Neural progenitor cell (in vitro differentiated cells): Measurements from ENCODE around the gene ZDHHC14. TPM values are rescaled to one million over a fixed set of nuclear protein-coding genes. Genes with fewer than 3 reads are reported as not detected.

Source experiments
- DNase-seq: peaks from one replicate; pipeline ENCODE4 v3.0.0-alpha.2; 2016; ENCODE audit warnings: low spot score
- H2AFZ ChIP-seq: fragments of 200-600 bp; sonication (generic); replicated peaks from 2 replicates; pipeline ENCODE4 v1.6.1; 2016; ENCODE audit warnings: antibody characterized with exemption
- H3F3A ChIP-seq: fragments of 200-600 bp; sonication (generic); 2 replicates; pipeline ENCODE4 v1.6.1; 2016; ENCODE audit warnings: antibody characterized with exemption, low read depth
- H3K27ac ChIP-seq: fragments of 200-600 bp; sonication (generic); 2 replicates; pipeline ENCODE4 v1.5.1; 2016; ENCODE audit warnings: mild to moderate bottlenecking
- H3K27me3 ChIP-seq: fragments of 200-600 bp; sonication (generic); 2 replicates; pipeline ENCODE4 v1.6.1; 2016; ENCODE audit warnings: mild to moderate bottlenecking, moderate library complexity
- H3K36me3 ChIP-seq: fragments of 200-600 bp; sonication (generic); 2 replicates; pipeline ENCODE4 v1.5.1; 2016
- H3K4me1 ChIP-seq: fragments of 200-600 bp; sonication (generic); 2 replicates; pipeline ENCODE4 v1.6.1; 2016; ENCODE audit warnings: mixed run types
- H3K4me2 ChIP-seq: fragments of 200-600 bp; sonication (generic); 2 replicates; pipeline ENCODE4 v1.6.1; 2016
- H3K4me3 ChIP-seq: fragments of 200-600 bp; sonication (generic); 2 replicates; pipeline ENCODE4 v1.5.1; 2016
- H3K79me2 ChIP-seq: fragments of 200-600 bp; sonication (generic); 2 replicates; pipeline ENCODE4 v1.6.1; 2016; ENCODE audit warnings: low read depth
- H3K9ac ChIP-seq: fragments of 200-600 bp; sonication (generic); 2 replicates; pipeline ENCODE4 v1.6.1; 2016
- H3K9me3 ChIP-seq: fragments of 200-600 bp; sonication (generic); 2 replicates; pipeline ENCODE4 v1.5.1; 2016; ENCODE audit warnings: low read depth
- H4K20me1 ChIP-seq: fragments of 200-600 bp; sonication (generic); 2 replicates; pipeline ENCODE4 v1.6.1; 2016; ENCODE audit warnings: low read depth
- H3K27ac Mint-ChIP-seq: 3 replicates; pipeline ENCODE4 v1.8.0; 2021; ENCODE audit warnings: mixed read lengths
- H3K27me3 Mint-ChIP-seq: 2 replicates; pipeline ENCODE4 v1.8.0; 2022; ENCODE audit warnings: low read depth, mild to moderate bottlenecking, inconsistent platforms, moderate library complexity, mixed read lengths; ENCODE audit not compliant: insufficient read depth
- H3K36me3 Mint-ChIP-seq: 3 replicates; pipeline ENCODE4 v1.8.0; 2021; ENCODE audit warnings: mixed read lengths
- H3K4me1 Mint-ChIP-seq: 3 replicates; pipeline ENCODE4 v1.8.0; 2021; ENCODE audit warnings: mixed read lengths
- H3K4me3 Mint-ChIP-seq: 3 replicates; pipeline ENCODE4 v1.8.0; 2021; ENCODE audit warnings: mild to moderate bottlenecking, moderate library complexity, mixed read lengths
- H3K9me3 Mint-ChIP-seq: 3 replicates; pipeline ENCODE4 v1.8.0; 2020; ENCODE audit warnings: mixed read lengths
- EZH2 ChIP-seq: fragments of 200-600 bp; sonication (generic); IDR thresholded peaks from 2 replicates; pipeline ENCODE4 v1.6.1; 2017; ENCODE audit warnings: antibody characterized with exemption, mild to moderate bottlenecking, moderate library complexity
- EZH2phosphoT487 ChIP-seq: fragments of 200-600 bp; sonication (generic); IDR thresholded peaks from 2 replicates; pipeline ENCODE4 v1.6.1; 2017; ENCODE audit warnings: antibody characterized with exemption
- total RNA-seq: library from RNA; depleted of rRNA; stranded (reverse); fragments of >200 nt; gene quantifications from 2 replicates; pipeline ENCODE4 v1.2.3, GENCODE V29; 2015; ENCODE audit warnings: low replicate concordance
- TF ChIP-seq, protein P1 (sequence below): fragments of 200-600 bp; sonication (generic); IDR thresholded peaks from 2 replicates; pipeline ENCODE4 v1.5.1; 2017; ENCODE audit warnings: antibody characterized with exemption, mild to moderate bottlenecking

Gene ZDHHC14
- total RNA-seq, 1 donor from 2014 or later, result 14.5 TPM

DNA sequence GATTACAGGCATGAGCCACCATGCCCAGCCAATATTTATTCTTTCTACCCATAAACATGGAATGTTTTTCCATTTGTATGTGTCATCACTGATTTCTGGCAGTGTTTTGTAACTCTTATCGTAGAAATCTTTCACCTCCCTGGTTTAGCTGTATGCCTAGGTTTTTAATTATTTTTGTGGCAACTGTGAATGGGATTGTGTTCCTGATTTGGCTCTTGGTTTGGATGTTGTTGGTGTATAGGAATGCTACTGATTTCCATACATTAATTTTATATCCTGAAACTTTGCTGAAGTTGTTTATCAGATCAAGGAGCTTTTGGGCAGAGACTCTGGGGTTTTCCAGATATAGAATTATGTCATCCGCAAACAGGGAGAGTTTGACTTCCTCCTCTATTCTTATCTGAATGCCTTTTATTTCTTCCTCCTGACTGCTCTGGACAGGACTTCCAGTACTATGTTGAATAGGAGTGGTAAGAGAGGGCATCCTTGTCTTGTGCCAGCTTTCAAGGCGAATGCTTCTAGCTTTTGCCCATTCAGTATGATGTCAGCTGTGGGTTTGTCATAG, 198.6 kb downstream of the ZDHHC14 start:
- Histone ChIP-seq H3K27me3 (no peaks in the 10 kb centered on the region), H3K4me1 (no peaks in the 10 kb centered on the region), H2AFZ (no peak overlapping the region), H3K27ac (no peak overlapping the region), H3F3A (no peaks in the 10 kb centered on the region), H3K4me3 (no peak overlapping the region), H4K20me1 (no peaks in the 10 kb centered on the region), H3K4me2 (no peak overlapping the region), H3K79me2 (no peaks in the 10 kb centered on the region), H3K9me3 (no peaks in the 10 kb centered on the region), H3K36me3 (no peaks in the 10 kb centered on the region), H3K9ac (no peak overlapping the region)
- H3K27ac Mint-ChIP-seq, result no peak overlapping the region
- peaks cover 1% of the 10 kb centered on the region for H3K36me3 Mint-ChIP-seq
- peaks cover 9% of the 10 kb centered on the region for H3K9me3 Mint-ChIP-seq
- H3K4me1 Mint-ChIP-seq, result no peaks in the 10 kb centered on the region
- H3K27me3 Mint-ChIP-seq, result no peaks in the 10 kb centered on the region
- no peak for DNase-seq
- no peak for TF ChIP-seq EZH2phosphoT487
- TF ChIP-seq, protein P1, sequence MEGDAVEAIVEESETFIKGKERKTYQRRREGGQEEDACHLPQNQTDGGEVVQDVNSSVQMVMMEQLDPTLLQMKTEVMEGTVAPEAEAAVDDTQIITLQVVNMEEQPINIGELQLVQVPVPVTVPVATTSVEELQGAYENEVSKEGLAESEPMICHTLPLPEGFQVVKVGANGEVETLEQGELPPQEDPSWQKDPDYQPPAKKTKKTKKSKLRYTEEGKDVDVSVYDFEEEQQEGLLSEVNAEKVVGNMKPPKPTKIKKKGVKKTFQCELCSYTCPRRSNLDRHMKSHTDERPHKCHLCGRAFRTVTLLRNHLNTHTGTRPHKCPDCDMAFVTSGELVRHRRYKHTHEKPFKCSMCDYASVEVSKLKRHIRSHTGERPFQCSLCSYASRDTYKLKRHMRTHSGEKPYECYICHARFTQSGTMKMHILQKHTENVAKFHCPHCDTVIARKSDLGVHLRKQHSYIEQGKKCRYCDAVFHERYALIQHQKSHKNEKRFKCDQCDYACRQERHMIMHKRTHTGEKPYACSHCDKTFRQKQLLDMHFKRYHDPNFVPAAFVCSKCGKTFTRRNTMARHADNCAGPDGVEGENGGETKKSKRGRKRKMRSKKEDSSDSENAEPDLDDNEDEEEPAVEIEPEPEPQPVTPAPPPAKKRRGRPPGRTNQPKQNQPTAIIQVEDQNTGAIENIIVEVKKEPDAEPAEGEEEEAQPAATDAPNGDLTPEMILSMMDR, result no peak
- TF ChIP-seq EZH2, result no peak
- H3K4me3 Mint-ChIP-seq, result no peak overlapping the region

DNA sequence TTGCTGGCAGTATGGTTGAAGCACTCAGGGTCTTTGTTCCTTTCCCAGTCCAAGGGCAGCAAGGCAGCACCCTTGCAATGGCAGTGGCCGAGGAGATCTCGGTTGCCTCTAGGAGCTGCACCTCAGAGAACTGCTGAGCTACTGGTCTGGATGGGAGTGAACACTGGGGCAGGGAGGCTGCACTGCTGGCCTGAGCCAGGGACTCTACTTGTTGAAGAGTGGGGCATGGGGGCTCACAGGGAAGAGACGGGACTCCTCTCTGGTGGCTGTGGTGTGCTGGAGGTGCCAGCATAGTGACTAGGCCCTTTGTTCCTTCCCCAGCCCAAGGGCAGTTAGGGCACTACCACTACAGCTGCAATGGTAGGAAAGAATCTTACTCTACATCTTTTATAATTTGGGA, 203.0 kb downstream of the ZDHHC14 start:
- Mint-ChIP-seq H3K9me3 (peaks cover 5% of the 10 kb centered on the region), H3K4me3 (no peak overlapping the region), H3K36me3 (no peaks in the 10 kb centered on the region), H3K27ac (no peak overlapping the region), H3K27me3 (peaks cover 3% of the 10 kb centered on the region), H3K4me1 (peaks cover 8% of the 10 kb centered on the region)
- H3K9me3 ChIP-seq, result no peaks in the 10 kb centered on the region
- H3K36me3 ChIP-seq, result no peaks in the 10 kb centered on the region
- H3K4me1 ChIP-seq, result peaks cover 23% of the 10 kb centered on the region
- peaks cover 19% of the 10 kb centered on the region for H3F3A ChIP-seq
- H2AFZ ChIP-seq, result no peak overlapping the region
- DNase-seq, result no peak
- no peak overlapping the region for H3K27ac ChIP-seq
- no peaks in the 10 kb centered on the region for H3K27me3 ChIP-seq
- no peaks in the 10 kb centered on the region for H4K20me1 ChIP-seq
- no peak for TF ChIP-seq EZH2
- no peak for TF ChIP-seq EZH2phosphoT487
- TF ChIP-seq, protein P1, result no peak
- H3K4me2 ChIP-seq, result no peak overlapping the region
- no peak overlapping the region for H3K4me3 ChIP-seq
- H3K9ac ChIP-seq, result no peak overlapping the region
- H3K79me2 ChIP-seq, result no peaks in the 10 kb centered on the region

DNA sequence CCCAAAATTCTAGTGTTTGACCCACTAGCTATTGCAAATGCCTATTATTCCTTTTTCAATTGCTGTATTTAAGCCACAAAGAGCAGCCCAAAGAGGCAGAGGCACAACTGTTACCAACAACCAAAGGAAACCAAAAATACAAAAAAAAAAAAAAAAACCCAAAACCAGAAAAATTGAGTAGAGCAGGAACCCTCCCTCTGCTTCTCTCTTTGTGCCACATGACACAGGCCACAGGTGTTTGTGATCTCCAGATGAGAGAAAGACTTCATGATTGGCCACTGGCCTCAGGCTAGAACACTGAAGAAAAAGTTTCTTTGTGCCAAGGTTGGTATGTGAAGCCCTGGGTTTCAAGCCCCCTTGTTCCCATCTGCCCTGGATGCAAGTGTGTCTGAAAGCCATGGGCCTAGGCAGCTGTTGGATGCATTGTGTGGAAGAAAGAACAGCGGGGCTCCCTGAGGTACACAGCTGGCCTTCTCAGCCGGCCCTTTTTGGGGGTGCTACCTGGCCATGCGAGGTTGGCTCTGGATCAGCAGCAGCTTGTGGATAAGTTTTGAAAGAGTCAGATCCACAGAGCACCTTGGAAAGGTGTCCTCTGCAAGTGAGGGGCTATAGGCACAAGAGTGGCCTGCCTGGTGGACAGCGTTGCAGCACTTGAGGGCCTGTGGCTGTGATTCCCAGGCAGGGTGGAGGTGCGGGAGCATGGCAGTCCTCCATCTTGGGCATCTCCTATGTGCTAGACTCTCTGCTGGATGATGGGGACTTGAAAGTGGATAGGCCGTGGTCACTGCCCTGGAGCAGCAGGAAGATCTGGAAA, 204.5 kb downstream of the ZDHHC14 start:
- Histone ChIP-seq H3K4me2 (peak overlapping the region; percentile 63), H3F3A (peaks cover 19% of the 10 kb centered on the region), H3K4me1 (peaks cover 23% of the 10 kb centered on the region), H3K9me3 (no peaks in the 10 kb centered on the region), H3K36me3 (no peaks in the 10 kb centered on the region), H3K27ac (peak overlapping the region; percentile 60), H3K4me3 (no peak overlapping the region), H2AFZ (no peak overlapping the region), H3K27me3 (no peaks in the 10 kb centered on the region), H3K9ac (no peak overlapping the region), H4K20me1 (no peaks in the 10 kb centered on the region), H3K79me2 (no peaks in the 10 kb centered on the region)
- H3K4me1 Mint-ChIP-seq, result peaks cover 8% of the 10 kb centered on the region
- peaks cover 3% of the 10 kb centered on the region for H3K27me3 Mint-ChIP-seq
- TF ChIP-seq EZH2phosphoT487 (no peak), EZH2 (no peak)
- TF ChIP-seq, protein P1, result no peak
- no peak for DNase-seq
- H3K27ac Mint-ChIP-seq, result no peak overlapping the region
- no peak overlapping the region for H3K4me3 Mint-ChIP-seq
- peaks cover 5% of the 10 kb centered on the region for H3K36me3 Mint-ChIP-seq
- peaks cover 14% of the 10 kb centered on the region for H3K9me3 Mint-ChIP-seq
